Mucosa of descending colon (tissue), 3 donors: ENCODE data around the gene ART5. TPM values are rescaled to one million over a fixed set of nuclear protein-coding genes. Genes with fewer than 3 reads are reported as not detected.

Source experiments
- ATAC-seq: fragments of 200-7000 bp; cut with Tn5 transposase; one replicate; pipeline ENCODE4 v1.9.1; 2020; ENCODE audit warnings: mild to moderate bottlenecking, moderate library complexity
- DNase-seq, 3 donors: peaks; one replicate each; pipeline ENCODE4 v3.0.0-alpha.2; 2020
- H3K36me3 ChIP-seq: fragments of 200-600 bp; one replicate; pipeline ENCODE4 v1.8.0; 2021; ENCODE audit warnings: low read depth, mild to moderate bottlenecking
- H3K4me1 ChIP-seq: fragments of 200-600 bp; one replicate; pipeline ENCODE4 v1.8.0; 2021; ENCODE audit warnings: low read depth, mild to moderate bottlenecking
- H3K4me3 ChIP-seq: fragments of 200-600 bp; one replicate; pipeline ENCODE4 v1.8.0; 2021; ENCODE audit warnings: mild to moderate bottlenecking
- H3K9me3 ChIP-seq: fragments of 200-600 bp; one replicate; pipeline ENCODE4 v1.8.0; 2021; ENCODE audit warnings: mild to moderate bottlenecking
- CTCF ChIP-seq: fragments of 200-600 bp; IDR thresholded peaks from one replicate; pipeline ENCODE4 v1.8.0; 2022; ENCODE audit warnings: antibody characterized with exemption, mild to moderate bottlenecking
- intact Hi-C, 2 donors: fragments of 100-400 bp; cut with DNase I in 1 of 2; cut with micrococcal nuclease in 1 of 2; formaldehyde crosslinking; loops; one replicate each; pipeline versions ENCODE4 v1.11.0 to v1.11.1; 2022; cut with DNase I, micrococcal nuclease
- total RNA-seq, 3 donors: library from RNA; stranded (reverse); fragmentation: NEBNext Ultra II Directional in 2 of 3; extraction: Animal tissue kit (Norgen Biotek cat#: 25700) in 2 of 3; gene quantifications; one replicate each; pipeline versions ENCODE4 v1.2.1 to v1.2.4, GENCODE V29; 2021 to 2023
- donor health status: DM: no; HTN: no; CAD: no; lungs with moderate emphysema.
- donor health status: DM: no; HTN: no; CAD: no.
- donor health status: DM: no; HTN: yes; CAD: no.

ART5 gene
- total RNA-seq, 3 donors from 2014 or later: not detected

DNA sequence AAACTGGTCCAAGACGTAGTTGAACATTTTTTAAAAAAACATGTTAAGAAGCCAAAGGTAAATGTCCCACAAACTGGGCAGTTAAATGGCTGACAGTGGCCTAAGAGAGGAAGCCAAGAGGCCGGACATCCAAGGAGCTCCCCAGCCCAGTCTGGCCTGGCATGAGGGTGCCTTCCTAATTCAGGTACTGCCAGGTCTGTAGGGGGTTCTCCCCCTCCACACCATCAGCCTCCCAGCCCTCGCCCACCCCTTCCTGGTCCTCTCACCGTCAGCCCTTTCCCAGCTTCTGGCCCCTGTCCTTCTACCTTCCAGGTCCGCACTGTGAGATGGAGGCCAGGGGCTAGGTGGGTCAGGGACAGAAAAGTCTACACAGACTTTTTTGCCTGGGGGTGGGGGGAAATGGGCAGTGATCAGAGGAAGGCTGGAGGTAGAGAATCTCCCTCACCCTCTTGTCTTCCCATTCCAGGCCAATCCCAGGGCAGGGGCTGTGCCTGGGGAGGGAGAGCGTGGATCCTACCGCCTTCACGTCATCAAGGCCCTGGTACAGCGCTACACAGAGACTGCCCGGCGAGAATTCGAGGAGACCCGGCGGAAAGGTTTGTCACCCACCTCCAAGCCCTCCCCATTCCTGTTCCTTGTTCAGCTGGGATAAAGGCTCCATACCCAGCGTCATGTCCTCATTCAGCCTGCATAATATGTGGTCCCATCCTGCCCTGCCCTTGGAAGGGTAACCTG lies 6.0 kb downstream of the ART5 start:
- Histone ChIP-seq H3K9me3 (no peaks in the 10 kb centered on the region), H3K36me3 (no peaks in the 10 kb centered on the region), H3K4me3 (no peak overlapping the region), H3K4me1 (no peaks in the 10 kb centered on the region)
- ATAC-seq (no peak), DNase-seq (no peak)
- intact Hi-C loops: no loop called here
- no peak for TF ChIP-seq CTCF

GRCh38 chr11:3632070-3632660 lies 9.6 kb downstream of the ART5 start:
- H3K4me3 ChIP-seq: no peak overlapping the region
- no peaks in the 10 kb centered on the region for H3K36me3 ChIP-seq
- H3K9me3 ChIP-seq: no peaks in the 10 kb centered on the region
- no peak for TF ChIP-seq CTCF
- no peak for ATAC-seq
- intact Hi-C loops: no loop called here
- no peaks in the 10 kb centered on the region for H3K4me1 ChIP-seq
- DNase-seq: no peak

DNA sequence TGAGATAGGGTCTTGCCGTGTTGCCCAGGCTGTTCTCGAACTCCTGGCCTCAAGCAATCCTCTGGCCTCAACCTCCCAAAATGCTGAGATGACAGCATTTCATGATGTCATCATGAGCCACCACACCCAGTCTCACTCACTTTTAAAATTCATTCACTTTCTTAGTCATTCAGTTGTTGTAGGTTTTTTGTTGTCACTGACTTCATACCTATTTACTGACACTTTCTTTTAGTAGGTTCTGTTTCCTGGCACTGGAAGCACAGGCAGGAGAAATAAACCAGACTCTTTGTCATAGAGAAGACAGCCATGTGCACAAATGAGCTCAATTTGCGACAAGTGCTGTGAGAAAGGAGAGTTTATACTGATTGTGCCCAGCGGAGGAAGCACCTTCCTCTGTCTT lies 10.5 kb downstream of the ART5 start:
- ATAC-seq (no peak), DNase-seq (no peak)
- Histone ChIP-seq H3K36me3 (no peaks in the 10 kb centered on the region), H3K9me3 (no peaks in the 10 kb centered on the region), H3K4me3 (no peak overlapping the region), H3K4me1 (no peaks in the 10 kb centered on the region)
- intact Hi-C loops: no loop called here
- TF ChIP-seq CTCF: no peak

- no peak overlapping the region for H3K4me3 ChIP-seq
- ATAC-seq (no peak), DNase-seq (no peak)
- no peaks in the 10 kb centered on the region for H3K4me1 ChIP-seq
- intact Hi-C loops: no loop called here
- TF ChIP-seq CTCF: no peak
- no peaks in the 10 kb centered on the region for H3K9me3 ChIP-seq
- H3K36me3 ChIP-seq: no peaks in the 10 kb centered on the region
Observed at GRCh38 chr11:3627291-3627690, 14.5 kb downstream of the ART5 start.

DNA sequence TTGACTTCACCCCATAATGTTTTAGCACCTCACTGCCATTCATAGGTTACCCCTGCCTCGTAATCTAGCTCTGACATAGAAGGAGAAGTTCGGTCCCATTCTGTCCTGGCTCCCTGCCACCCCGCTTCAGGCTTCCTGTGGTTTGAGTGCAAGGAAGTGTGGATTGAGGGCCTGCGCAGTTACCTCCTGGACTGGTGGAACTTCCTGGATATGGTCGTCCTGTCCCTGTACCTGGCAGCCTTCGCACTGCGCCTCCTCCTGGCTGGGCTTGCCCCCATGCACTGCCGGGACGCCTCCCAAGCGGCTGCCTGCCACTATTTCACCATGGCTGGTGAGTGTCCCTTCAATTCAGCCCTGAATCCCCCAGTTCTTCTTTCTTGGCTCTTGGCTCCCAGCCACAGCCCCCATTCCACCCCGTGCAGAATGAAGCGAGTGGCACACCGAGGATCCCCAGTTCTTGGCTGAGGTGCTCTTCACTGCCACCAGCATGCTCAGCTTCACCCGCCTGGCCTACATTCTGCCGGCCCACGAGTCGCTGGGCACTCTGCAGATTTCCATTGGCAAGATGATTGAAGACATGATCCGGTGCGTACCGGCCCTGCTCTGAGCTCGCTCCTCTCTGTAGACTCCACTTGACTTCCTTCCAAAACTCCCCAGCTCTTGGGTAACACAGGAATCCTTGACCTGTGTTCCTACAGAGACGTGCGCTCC lies 15.4 kb downstream of the ART5 start:
- TF ChIP-seq CTCF: no peak
- H3K4me1 ChIP-seq: no peaks in the 10 kb centered on the region
- no peaks in the 10 kb centered on the region for H3K36me3 ChIP-seq
- intact Hi-C loops: no loop called here
- no peaks in the 10 kb centered on the region for H3K9me3 ChIP-seq
- DNase-seq (peak in 2 of 3 donors; percentile 35 to 41), ATAC-seq (no peak)
- H3K4me3 ChIP-seq: no peak overlapping the region
